IMR-90 (cell line): ENCODE results near the gene BET1L. TPM values are rescaled to one million over a fixed set of nuclear protein-coding genes. Genes with fewer than 3 reads are reported as not detected.

Experiments used
- ATAC-seq: fragments of 200-7000 bp; cut with Tn5 transposase; 2 replicates; pipeline ENCODE4 v1.9.1; 2020; ENCODE audit warnings: low read depth, mild to moderate bottlenecking, moderate library complexity
- BruUV-seq: library from RNA; stranded (reverse); fragments of 400-500 nt; replicated peaks from 2 replicates; lab custom pipeline; 2021; lab: Mats Ljungman, UMichigan
- CTCF ChIA-PET: fragments of 300-600 bp; formaldehyde crosslinking; extraction: SDS; loops from one replicate; lab custom pipeline; 2021; ENCODE audit warnings: antibody characterized with exemption; lab: Yijun Ruan, JAX
- POLR2A ChIA-PET: fragments of 300-600 bp; sonication (Branson Sonifier 250); formaldehyde crosslinking; loops from one replicate; lab custom pipeline; 2022; ENCODE audit warnings: antibody characterized with exemption; ENCODE audit not compliant: unreplicated experiment; lab: Charles Lee
- DNase-seq: peaks from one replicate; pipeline ENCODE4 v3.0.0; 2013
- H2AFZ ChIP-seq: replicated peaks from 2 replicates; pipeline ENCODE3; 2013; ENCODE audit warnings: low read length, mild to moderate bottlenecking; ENCODE audit not compliant: poor library complexity
- H2AK5ac ChIP-seq: 2 replicates; pipeline ENCODE4 v1.6.1; 2013; ENCODE audit warnings: low read depth, low read length, inconsistent platforms
- H2AK9ac ChIP-seq: replicated peaks from 2 replicates; pipeline ENCODE3; 2013; ENCODE audit warnings: mild to moderate bottlenecking, low read depth, low read length, moderate library complexity; ENCODE audit not compliant: poor library complexity
- H2BK120ac ChIP-seq: 2 replicates; pipeline ENCODE4 v1.6.1; 2013; ENCODE audit warnings: low read depth, low read length, inconsistent platforms
- H2BK15ac ChIP-seq: 3 replicates; pipeline ENCODE4 v1.6.1; 2013; ENCODE audit warnings: low read depth, low read length, inconsistent platforms
- H2BK20ac ChIP-seq: 2 replicates; pipeline ENCODE4 v1.6.1; 2013; ENCODE audit warnings: low read depth, mild to moderate bottlenecking, inconsistent platforms, low read length, moderate library complexity
- H2BK5ac ChIP-seq: 2 replicates; pipeline ENCODE4 v1.6.1; 2013; ENCODE audit warnings: mild to moderate bottlenecking, low read depth, low read length, inconsistent platforms; ENCODE audit not compliant: poor library complexity, severe bottlenecking
- H3K14ac ChIP-seq: replicated peaks from 2 replicates; pipeline ENCODE4 v1.6.1; 2013; ENCODE audit warnings: low read depth, low read length, inconsistent platforms
- H3K18ac ChIP-seq: 2 replicates; pipeline ENCODE4 v1.6.1; 2013; ENCODE audit warnings: low read depth, low read length, control low read depth
- H3K23ac ChIP-seq: 2 replicates; pipeline ENCODE4 v1.6.1; 2013; ENCODE audit warnings: low read depth, low read length, inconsistent platforms
- H3K27ac ChIP-seq: 2 replicates; pipeline ENCODE4 v1.5.1; 2013; ENCODE audit warnings: mild to moderate bottlenecking, control low read depth, low read length; ENCODE audit not compliant: insufficient read depth
- H3K27me3 ChIP-seq: 2 replicates; pipeline ENCODE4 v1.6.1; 2013; ENCODE audit warnings: low read length; ENCODE audit not compliant: control insufficient read depth, insufficient read depth
- H3K36me3 ChIP-seq: 2 replicates; pipeline ENCODE4 v1.6.1; 2013; ENCODE audit warnings: low read length, mixed read lengths; ENCODE audit not compliant: control insufficient read depth, insufficient read depth
- H3K4ac ChIP-seq: 2 replicates; pipeline ENCODE4 v1.6.1; 2013; ENCODE audit warnings: low read depth, low read length, inconsistent platforms
- H3K4me1 ChIP-seq: 2 replicates; pipeline ENCODE4 v1.6.1; 2013; ENCODE audit warnings: low read length, mixed read lengths; ENCODE audit not compliant: control insufficient read depth, insufficient read depth
- H3K4me2 ChIP-seq: 2 replicates; pipeline ENCODE4 v1.6.1; 2013; ENCODE audit warnings: low read depth, mild to moderate bottlenecking, control low read depth, low read length, moderate library complexity
- H3K4me3 ChIP-seq: 2 replicates; pipeline ENCODE4 v1.5.1; 2013; ENCODE audit warnings: low read depth, mild to moderate bottlenecking, control low read depth, low read length, moderate library complexity; ENCODE audit not compliant: insufficient read depth
- H3K56ac ChIP-seq: 2 replicates; pipeline ENCODE4 v1.6.1; 2013; ENCODE audit warnings: low read length, inconsistent platforms; ENCODE audit not compliant: insufficient read depth; ENCODE audit errors: extremely low read depth
- H3K79me1 ChIP-seq, 2 experiments: 2 replicates each; pipeline ENCODE4 v1.6.1; 2013; ENCODE audit warnings: low read length in 2 of 2, inconsistent platforms in 1 of 2, low read depth in 1 of 2
- H3K9ac ChIP-seq: 2 replicates; pipeline ENCODE4 v1.6.1; 2013; ENCODE audit warnings: low read depth, low read length, control low read depth
- H3K9me1 ChIP-seq: 2 replicates; pipeline ENCODE4 v1.6.1; 2013; ENCODE audit warnings: low read length, inconsistent platforms; ENCODE audit not compliant: insufficient read depth
- H3K9me3 ChIP-seq: 2 replicates; pipeline ENCODE4 v1.6.1; 2013; ENCODE audit warnings: low read length; ENCODE audit not compliant: control insufficient read depth, insufficient read depth
- H4K20me1 ChIP-seq: 2 replicates; pipeline ENCODE4 v1.6.1; 2013; ENCODE audit warnings: low read length, inconsistent platforms; ENCODE audit not compliant: insufficient read depth
- H4K5ac ChIP-seq: 2 replicates; pipeline ENCODE4 v1.6.1; 2013; ENCODE audit warnings: mild to moderate bottlenecking, low read depth, low read length, control low read depth
- H4K8ac ChIP-seq, 2 experiments: 2 replicates each; pipeline ENCODE4 v1.6.1; 2013; ENCODE audit warnings: low read depth in 2 of 2, low read length in 2 of 2, control low read depth in 1 of 2, inconsistent platforms in 1 of 2
- H4K91ac ChIP-seq: 2 replicates; pipeline ENCODE4 v1.6.1; 2013; ENCODE audit warnings: low read depth, low read length, inconsistent platforms; ENCODE audit not compliant: insufficient read depth
- POLR2A ChIP-seq: IDR thresholded peaks from 2 replicates; pipeline ENCODE4 v1.6.1; 2012; ENCODE audit warnings: mild to moderate bottlenecking, low read depth, low read length
- RCOR1 ChIP-seq: IDR thresholded peaks from 2 replicates; pipeline ENCODE4 v1.6.1; 2012; ENCODE audit warnings: mild to moderate bottlenecking, low read length, improper control_type of control experiment; ENCODE audit not compliant: insufficient replicate concordance
- WGBS, 2 experiments: methylation state at CpG; one replicate each; pipeline versions ENCODE4 v1.1.5 to v1.1.7; 2013; ENCODE audit warnings: missing lambda C conversion rate in 2 of 2; ENCODE audit not compliant: insufficient read length in 1 of 2; ENCODE audit errors: extremely low coverage in 2 of 2; 5-methylcytosine and 5-hydroxymethylcytosine counted together
- dilution Hi-C: fragments of 300-500 bp; cut with HindIII; formaldehyde crosslinking; loops from one replicate; pipeline ENCODE4 v1.14.3; 2018; ENCODE audit warnings: low sequenced_read_pairs; ENCODE audit not compliant: unreplicated experiment
- in situ Hi-C: fragments of 300-500 bp; cut with MboI; formaldehyde crosslinking; loops from 3 replicates; pipeline ENCODE4 v1.14.3; 2019; ENCODE audit warnings: low sequenced_read_pairs, inconsistent platforms, mixed read lengths
- intact Hi-C: fragments of 100-400 bp; cut with micrococcal nuclease; formaldehyde crosslinking; loops from 2 replicates; pipeline ENCODE4 v1.10.0; 2022
- polyA plus RNA-seq, 3 experiments: library from polyadenylated mRNA; depleted of rRNA; stranded (reverse); fragments of >200 nt; gene quantifications; 2 replicates each; pipeline ENCODE4 v1.2.3, GENCODE V29; 2012; ENCODE audit warnings: low replicate concordance in 1 of 3
- total RNA-seq: library from RNA; depleted of rRNA; stranded (reverse); fragments of >200 nt; gene quantifications from 2 replicates; pipeline ENCODE4 v1.2.3, GENCODE V29; 2012

The BET1L gene
- total and polyA plus RNA-seq, 2 of the 4 experiments (the other 2 are of a cell fraction), result 10.8 to 90.7 TPM

- H2AK9ac ChIP-seq, result peak overlapping the region; percentile 99
- H2BK120ac ChIP-seq, result no peak overlapping the region
- H2BK5ac ChIP-seq, result no peak overlapping the region
- no peaks in the 10 kb centered on the region for H3K9me3 ChIP-seq
- no peak overlapping the region for H3K18ac ChIP-seq
- peaks cover 34% of the 10 kb centered on the region for H3K9me1 ChIP-seq
- DNase-seq, result no peak
- 100% methylated on average over 1 of the region's 7 CpGs; no CpG with 5 or more reads in 1 of the 2 experiments for WGBS, 2 experiments
- no peak overlapping the region for H3K56ac ChIP-seq
- intact Hi-C loops, result loop anchor here (2.0 to 5.0 kb wide), 4 partner anchors 101 to 311 kb away; partner anchors contain the start of gene IFITM2
- H3K4ac ChIP-seq, result no peak overlapping the region; the same call in 1 of the 2 replicates
- H3K4me1 ChIP-seq, result peaks cover 22% of the 10 kb centered on the region
- peak overlapping the region; percentile 95 for H3K23ac ChIP-seq
- ChIA-PET POLR2A (no interaction called here), CTCF (no interaction called here)
- peak overlapping the region; percentile 95 for H3K9ac ChIP-seq
- peaks cover 84% of the 10 kb centered on the region for H4K20me1 ChIP-seq
- H3K36me3 ChIP-seq, result peaks cover 51% of the 10 kb centered on the region
- no peak overlapping the region for H2BK20ac ChIP-seq
- H3K27me3 ChIP-seq, result no peaks in the 10 kb centered on the region
- H2AFZ ChIP-seq, result no peak overlapping the region
- in situ Hi-C loops, result no loop called here
- no peak overlapping the region for H4K91ac ChIP-seq
- H4K5ac ChIP-seq, result no peak overlapping the region
- H3K27ac ChIP-seq, result 0 out of 2 replicates have a peak overlapping the region, but pooled peaks have one; percentile 11
- no TSS peak for BruUV-seq
- H3K14ac ChIP-seq, result peak overlapping the region; percentile 24
- peak overlapping the region; percentile 94 for H3K4me2 ChIP-seq
- TF ChIP-seq RCOR1 (no peak), POLR2A (peak; percentile 16; the same call in 1 of the 2 replicates)
- ATAC-seq, result no peak
- H4K8ac ChIP-seq, result no peak overlapping the region
- peak overlapping the region; percentile 70 for H3K4me3 ChIP-seq
- H2AK5ac ChIP-seq, result 0 out of 2 replicates have a peak overlapping the region, but pooled peaks have one; percentile 52
- dilution Hi-C loops, result no loop called here
- no peak overlapping the region for H2BK15ac ChIP-seq
- H3K79me1 ChIP-seq, result peaks cover 39 to 86% of the 10 kb centered on the region in 2 experiments; a peak in 3 of 4 replicates
These were observed 1.2 kb downstream of the BET1L start for GRCh38 chr11:206002-206384.
